Upper lobe of left lung (tissue), 6 donors: ENCODE measurements around the gene ZFHX3. TPM values are rescaled to one million over a fixed set of nuclear protein-coding genes. Genes with fewer than 3 reads are reported as not detected.

Experiments used
- ATAC-seq, 2 donors: fragments of 200-7000 bp; cut with Tn5 transposase; one replicate each; pipeline ENCODE4 v1.9.1; 2022; ENCODE audit warnings: mild to moderate bottlenecking in 2 of 2, moderate library complexity in 2 of 2; ENCODE audit not compliant: low FRiP score in 2 of 2
- DNase-seq, 2 donors: peaks; one replicate each; pipeline ENCODE4 v3.0.0-alpha.2; 2019 to 2020
- H3K27ac ChIP-seq, 4 donors: fragments of 200-600 bp; sonication (generic); one replicate each; pipeline ENCODE4 v1.5.1; 2016 to 2019
- H3K27me3 ChIP-seq, 4 donors: fragments of 200-600 bp; sonication (generic); one replicate each; pipeline ENCODE4 v1.5.1; 2017 to 2019
- H3K36me3 ChIP-seq, 4 donors: fragments of 200-600 bp; sonication (generic); one replicate each; pipeline ENCODE4 v1.5.1; 2016 to 2019
- H3K4me1 ChIP-seq, 4 donors: fragments of 200-600 bp; sonication (generic); one replicate each; pipeline ENCODE4 v1.5.1; 2018 to 2019
- H3K4me3 ChIP-seq, 4 donors: fragments of 200-600 bp; sonication (generic); one replicate each; pipeline ENCODE4 v1.5.1; 2017 to 2019; ENCODE audit warnings: mild to moderate bottlenecking in 2 of 4, moderate library complexity in 1 of 4
- H3K9me3 ChIP-seq, 4 donors: fragments of 200-600 bp; sonication (generic); one replicate each; pipeline ENCODE4 v1.5.1; 2018 to 2019
- EP300 ChIP-seq, 4 donors: sonication (generic); formaldehyde crosslinking; IDR thresholded peaks; one replicate each; pipeline ENCODE4 v1.5.1; 2017; ENCODE audit warnings: antibody characterized with exemption in 4 of 4, control low read depth in 2 of 4
- POLR2A ChIP-seq, 4 donors: fragments of 450-650 bp; IDR thresholded peaks; one replicate each; pipeline ENCODE4 v1.5.1; 2016 to 2017; ENCODE audit warnings: antibody characterized with exemption in 4 of 4, mild to moderate bottlenecking in 2 of 4
- POLR2AphosphoS5 ChIP-seq, 2 donors: sonication (generic); formaldehyde crosslinking; IDR thresholded peaks; one replicate each; pipeline ENCODE4 v1.5.1; 2017; ENCODE audit warnings: antibody characterized with exemption in 2 of 2
- WGBS, 2 donors: methylation state at CpG; one replicate each; pipeline ENCODE4 v1.1.5; 2017 to 2018; 5-methylcytosine and 5-hydroxymethylcytosine counted together
- total RNA-seq, 6 donors: library from RNA; depleted of rRNA in 4 of 6; stranded (reverse); fragments of >200 nt in 4 of 6; gene quantifications; one replicate each; pipeline versions ENCODE4 v1.1.0 to v1.2.1, GENCODE V29; 2016 to 2021
- TF ChIP-seq, protein P1 (sequence below), 6 experiments: fragments of 450-650 bp in 4 of 6; fragments of 200-600 bp in 2 of 6; sonication (generic) in 2 of 6; IDR thresholded peaks; one replicate each; pipeline ENCODE4 v1.5.1; 2016 to 2019; ENCODE audit warnings: antibody characterized with exemption in 6 of 6
- donor health status: DM: no; HTN: no; CAD: no; lungs with moderate emphysema.
- donor health status: DM: no; HTN: yes; CAD: no; lungs with severe emphysema.

ZFHX3 gene
- total RNA-seq, 6 donors from 2014 or later: 22.4 to 40.3 (median 27.0) TPM

- TF ChIP-seq POLR2AphosphoS5 (IDR thresholded peaks at IDR 0.05) (no peak), EP300 (IDR thresholded peaks at IDR 0.05) (no peak)
- WGBS, 2 donors: 84 to 93% methylated on average over 2 of the region's 2 CpGs
Measured at GRCh38 chr16:72744076-72744793, 303.7 kb downstream of the ZFHX3 start.

GRCh38 chr16:72743011-72743761 lies 304.7 kb downstream of the ZFHX3 start:
- DNase-seq (no peak), ATAC-seq (no peak)
- TF ChIP-seq POLR2A (IDR thresholded peaks at IDR 0.05): no peak
- TF ChIP-seq EP300 (IDR thresholded peaks at IDR 0.05): no peak
- TF ChIP-seq POLR2AphosphoS5 (IDR thresholded peaks at IDR 0.05): no peak
- TF ChIP-seq, protein P1, sequence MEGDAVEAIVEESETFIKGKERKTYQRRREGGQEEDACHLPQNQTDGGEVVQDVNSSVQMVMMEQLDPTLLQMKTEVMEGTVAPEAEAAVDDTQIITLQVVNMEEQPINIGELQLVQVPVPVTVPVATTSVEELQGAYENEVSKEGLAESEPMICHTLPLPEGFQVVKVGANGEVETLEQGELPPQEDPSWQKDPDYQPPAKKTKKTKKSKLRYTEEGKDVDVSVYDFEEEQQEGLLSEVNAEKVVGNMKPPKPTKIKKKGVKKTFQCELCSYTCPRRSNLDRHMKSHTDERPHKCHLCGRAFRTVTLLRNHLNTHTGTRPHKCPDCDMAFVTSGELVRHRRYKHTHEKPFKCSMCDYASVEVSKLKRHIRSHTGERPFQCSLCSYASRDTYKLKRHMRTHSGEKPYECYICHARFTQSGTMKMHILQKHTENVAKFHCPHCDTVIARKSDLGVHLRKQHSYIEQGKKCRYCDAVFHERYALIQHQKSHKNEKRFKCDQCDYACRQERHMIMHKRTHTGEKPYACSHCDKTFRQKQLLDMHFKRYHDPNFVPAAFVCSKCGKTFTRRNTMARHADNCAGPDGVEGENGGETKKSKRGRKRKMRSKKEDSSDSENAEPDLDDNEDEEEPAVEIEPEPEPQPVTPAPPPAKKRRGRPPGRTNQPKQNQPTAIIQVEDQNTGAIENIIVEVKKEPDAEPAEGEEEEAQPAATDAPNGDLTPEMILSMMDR (IDR thresholded peaks at IDR 0.05): no peak
- Histone ChIP-seq H3K9me3 (no peaks in the 10 kb centered on the region), H3K27ac (no peak overlapping the region), H3K27me3 (no peaks in the 10 kb centered on the region), H3K4me1 (no peaks in the 10 kb centered on the region), H3K4me3 (no peak overlapping the region), H3K36me3 (no peaks in the 10 kb centered on the region)
- WGBS, 2 donors: 86 to 90% methylated on average over 8 of the region's 8 CpGs

More at GRCh38 chr16:72744076-72744793, 303.7 kb downstream of the ZFHX3 start:
- H3K27me3 ChIP-seq: no peaks in the 10 kb centered on the region
- no peak overlapping the region for H3K4me3 ChIP-seq
- DNase-seq (no peak), ATAC-seq (no peak)
- H3K36me3 ChIP-seq: no peaks in the 10 kb centered on the region
- H3K9me3 ChIP-seq: no peaks in the 10 kb centered on the region
- H3K4me1 ChIP-seq: no peaks in the 10 kb centered on the region
- no peak overlapping the region for H3K27ac ChIP-seq

- WGBS, 2 donors: 74 to 78% methylated on average over 2 of the region's 2 CpGs
- H3K4me1 ChIP-seq: no peaks in the 10 kb centered on the region
- no peaks in the 10 kb centered on the region for H3K27me3 ChIP-seq
- H3K36me3 ChIP-seq: no peaks in the 10 kb centered on the region
- no peaks in the 10 kb centered on the region for H3K9me3 ChIP-seq
- no peak overlapping the region for H3K4me3 ChIP-seq
- DNase-seq (no peak), ATAC-seq (no peak)
- TF ChIP-seq POLR2AphosphoS5 (IDR thresholded peaks at IDR 0.05) (no peak), EP300 (IDR thresholded peaks at IDR 0.05) (no peak), POLR2A (IDR thresholded peaks at IDR 0.05) (no peak)
- TF ChIP-seq, protein P1 (IDR thresholded peaks at IDR 0.05): no peak
- H3K27ac ChIP-seq: no peak overlapping the region
Measured at GRCh38 chr16:72740347-72740746, 307.6 kb downstream of the ZFHX3 start.

GRCh38 chr16:72739577-72739976 lies 308.4 kb downstream of the ZFHX3 start:
- Histone ChIP-seq H3K27me3 (no peaks in the 10 kb centered on the region), H3K9me3 (peaks cover 0 to 3% (median 0%) of the 10 kb centered on the region in 4 donors), H3K27ac (no peak overlapping the region), H3K4me3 (no peak overlapping the region), H3K4me1 (no peaks in the 10 kb centered on the region), H3K36me3 (no peaks in the 10 kb centered on the region)
- TF ChIP-seq POLR2A (IDR thresholded peaks at IDR 0.05) (no peak), POLR2AphosphoS5 (IDR thresholded peaks at IDR 0.05) (no peak), EP300 (IDR thresholded peaks at IDR 0.05) (no peak)
- TF ChIP-seq, protein P1 (IDR thresholded peaks at IDR 0.05): no peak
- ATAC-seq: no peak
- WGBS, 2 donors: 68 to 80% methylated on average over 1 of the region's 1 CpG
- no peak for DNase-seq

- ATAC-seq: no peak
- H3K27me3 ChIP-seq: no peaks in the 10 kb centered on the region
- no peak overlapping the region for H3K4me3 ChIP-seq
- 83% methylated on average over 2 of the region's 2 CpGs; no CpG with 5 or more reads in 1 of the 2 donors for WGBS, 2 donors
- no peak overlapping the region for H3K27ac ChIP-seq
- TF ChIP-seq POLR2A (IDR thresholded peaks at IDR 0.05) (no peak), POLR2AphosphoS5 (IDR thresholded peaks at IDR 0.05) (no peak), EP300 (IDR thresholded peaks at IDR 0.05) (no peak)
- TF ChIP-seq, protein P1 (IDR thresholded peaks at IDR 0.05): no peak
- no peaks in the 10 kb centered on the region for H3K36me3 ChIP-seq
- no peaks in the 10 kb centered on the region for H3K4me1 ChIP-seq
- no peak for DNase-seq
- peaks cover 0 to 3% (median 0%) of the 10 kb centered on the region in 4 donors for H3K9me3 ChIP-seq
Measured at GRCh38 chr16:72736074-72736473, 311.9 kb downstream of the ZFHX3 start.
